COLO668 (cell line): ENCODE results near the gene TBX20.
"Not testable (repeated sequence)": the region's sequence is repeated elsewhere in the genome, so short reads cannot be mapped to it uniquely, and the experiment has no call there.

Experiments
- DNase-seq: peaks from one replicate; lab custom pipeline; 2025; ENCODE audit not compliant: unreplicated experiment; lab: John Stamatoyannopoulos, UW

TBX20 gene

DNA sequence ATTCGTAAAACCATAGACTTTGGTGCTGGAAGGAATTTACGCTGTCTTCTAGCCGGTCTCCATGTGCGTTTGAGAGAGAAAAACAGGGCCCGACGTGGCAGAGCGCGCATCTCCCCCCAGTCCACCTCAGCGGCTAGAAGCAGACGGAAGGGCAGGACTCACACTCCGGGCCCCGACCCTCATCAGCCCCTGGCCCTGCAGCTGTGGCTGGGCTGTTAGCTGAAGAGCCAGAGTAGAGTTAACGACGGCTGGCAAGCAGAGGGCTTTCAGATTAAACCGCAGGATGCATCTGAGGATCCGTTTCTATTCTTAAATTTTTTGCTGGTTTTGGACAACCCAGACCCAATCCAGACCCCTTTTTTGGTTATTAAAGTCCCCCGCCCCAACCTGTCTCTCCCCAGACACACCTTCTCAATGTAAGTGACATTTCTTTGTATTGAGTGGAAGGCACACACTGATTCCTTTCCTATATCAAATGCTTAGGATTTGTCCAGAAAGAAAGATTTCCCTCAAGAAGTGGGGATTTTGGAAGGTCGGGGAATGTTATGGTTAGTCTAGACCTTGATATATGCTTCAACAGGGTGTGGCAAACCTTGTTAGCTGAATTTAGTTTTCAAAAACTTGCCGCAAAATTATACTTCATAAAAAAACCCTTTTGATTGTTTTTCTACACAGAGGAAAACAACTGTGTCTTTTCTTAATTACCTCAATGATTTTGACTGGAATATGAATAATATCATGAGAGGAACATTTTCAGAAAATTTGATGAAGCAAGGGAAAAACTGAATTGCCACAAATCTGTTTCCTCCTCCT is 1.7 kb upstream of the TBX20 start:
- no peak for DNase-seq

DNA sequence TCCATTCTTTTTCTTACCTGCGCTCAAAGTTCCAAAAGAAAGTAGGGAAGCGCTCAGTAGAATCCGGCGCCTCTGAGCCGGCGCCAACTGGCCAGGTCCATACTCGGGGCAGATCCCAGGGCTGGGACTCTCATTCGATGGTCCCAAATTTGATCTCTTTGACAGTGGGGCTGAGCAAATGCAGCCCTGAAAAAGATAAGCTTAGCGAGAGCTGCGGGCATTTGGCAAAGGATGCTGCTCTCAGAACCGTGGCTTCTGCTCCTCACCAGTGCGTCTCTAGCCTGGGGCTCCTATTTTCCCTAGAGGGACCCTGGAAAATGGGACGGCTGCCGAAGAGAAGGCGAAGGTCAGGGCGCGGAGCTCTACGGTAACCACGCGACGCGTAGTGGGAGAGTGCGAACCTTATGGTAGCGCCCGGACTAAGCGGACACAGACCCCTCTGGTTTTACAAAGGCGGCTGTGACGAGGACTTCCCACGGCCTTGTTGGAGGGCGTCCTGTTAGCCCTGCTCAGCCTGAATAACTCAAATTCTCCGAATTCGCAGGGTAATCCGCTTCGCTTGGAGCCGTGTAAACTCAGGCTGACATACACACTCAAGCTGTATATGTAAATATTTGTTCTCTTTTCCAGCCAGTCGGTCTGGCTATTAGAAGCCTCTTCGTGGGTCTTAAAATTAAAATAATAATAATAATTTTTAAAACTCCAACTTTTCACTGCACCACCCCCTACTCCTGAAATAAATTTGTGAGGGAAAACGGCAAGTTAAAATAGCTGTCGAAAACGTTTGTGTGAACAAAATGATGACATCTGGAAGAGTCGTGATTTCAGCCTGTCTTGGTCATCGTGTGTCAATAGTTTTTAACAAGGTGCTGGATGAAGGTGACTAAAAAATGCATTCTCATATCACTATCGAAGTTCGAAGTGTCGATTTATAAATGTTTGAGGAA is 869 bp upstream of the TBX20 start:
- peak; percentile 51 for DNase-seq

DNA sequence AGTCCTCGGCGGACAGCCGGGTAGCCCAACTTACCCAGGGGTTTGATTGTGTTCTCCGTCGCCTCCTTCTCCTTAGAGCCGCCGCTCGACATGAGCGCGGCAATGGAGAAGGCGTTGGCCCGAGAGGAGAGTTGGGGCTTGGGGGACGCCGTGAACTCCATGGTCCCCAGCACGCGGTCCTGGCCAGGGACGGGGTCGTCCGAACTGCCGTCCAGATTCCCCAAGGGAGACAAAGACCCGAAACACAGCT is 515 bp downstream of the TBX20 start:
- DNase-seq = peak; percentile 58

GRCh38 chr7:35252612-35253459 is 1.1 kb downstream of the TBX20 start:
- no peak for DNase-seq

- DNase-seq = no peak
Measured at GRCh38 chr7:35251606-35252310, 2.1 kb downstream of the TBX20 start.

GRCh38 chr7:35250941-35251340 is 3.0 kb downstream of the TBX20 start:
- DNase-seq = no peak

DNA sequence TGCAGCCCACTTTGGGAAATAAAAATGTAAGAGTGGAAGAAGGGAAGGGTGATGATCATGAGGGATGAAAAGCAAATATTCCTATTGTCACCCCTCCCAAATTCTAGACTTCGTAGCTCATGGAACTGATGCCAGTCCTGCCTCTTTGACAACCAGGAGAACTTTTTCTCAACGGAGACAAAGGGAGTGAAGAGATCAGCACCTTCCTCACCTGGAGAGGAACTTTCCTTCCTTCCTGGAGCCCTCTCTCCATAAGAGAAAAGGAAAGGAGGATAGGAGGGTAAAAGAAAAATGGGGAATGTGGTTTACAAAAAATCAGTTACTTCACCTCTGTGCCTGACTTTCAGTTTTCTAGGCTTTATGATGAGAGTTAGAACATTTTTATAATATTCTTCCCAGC is 3.4 kb downstream of the TBX20 start:
- DNase-seq = no peak

GRCh38 chr7:35249537-35249907 is 4.4 kb downstream of the TBX20 start:
- DNase-seq = no peak

DNA sequence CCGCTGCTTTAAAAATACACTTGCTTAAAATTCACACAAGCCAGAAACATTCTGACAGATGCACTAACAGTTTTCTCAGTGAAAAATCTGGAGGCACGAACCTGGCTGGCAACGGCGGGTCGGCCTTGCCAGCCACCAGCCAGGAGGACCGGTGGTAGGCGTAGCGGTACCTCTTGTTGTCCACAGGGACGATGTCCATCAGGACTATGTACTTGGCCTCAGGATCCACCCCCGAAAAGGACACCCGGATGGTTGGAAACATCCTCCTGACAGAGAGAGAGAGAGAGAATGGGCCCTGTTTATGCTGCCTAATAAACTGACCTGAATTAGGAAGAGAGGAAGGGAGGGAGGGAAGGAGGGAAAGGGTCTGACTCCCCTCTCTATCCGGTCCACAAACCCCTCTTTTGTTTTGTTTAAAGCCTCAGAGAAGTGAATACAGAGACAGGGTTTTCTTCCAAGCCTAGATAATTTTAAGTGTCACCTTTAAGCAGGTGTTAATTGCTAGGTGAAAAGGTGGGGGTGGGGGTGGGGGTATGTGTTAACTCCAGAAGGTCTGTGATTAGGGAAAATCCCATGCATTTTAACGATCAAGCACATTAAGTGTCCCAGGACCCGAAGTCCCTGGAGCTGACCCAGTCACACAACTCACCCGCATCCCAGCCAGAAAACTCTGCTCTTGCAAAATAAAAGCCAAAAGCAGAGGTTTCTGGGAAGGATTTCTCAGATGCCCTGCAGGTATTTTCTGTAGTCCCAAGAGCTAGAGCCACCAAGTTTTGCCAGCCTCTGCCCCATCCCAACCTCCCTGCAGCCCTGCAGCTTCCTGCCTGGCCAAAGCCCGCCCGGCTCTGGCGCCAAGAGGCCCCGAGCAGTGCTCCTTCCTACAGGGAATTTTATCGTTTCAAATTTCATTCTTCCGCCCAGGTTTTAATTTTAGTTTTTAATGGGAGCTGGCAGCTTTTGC is 5.0 kb downstream of the TBX20 start:
- no peak for DNase-seq

GRCh38 chr7:35246819-35247218 is 7.1 kb downstream of the TBX20 start:
- DNase-seq = no peak

- DNase-seq = no peak
Measured at GRCh38 chr7:35241884-35242283, 12.0 kb downstream of the TBX20 start.

DNA sequence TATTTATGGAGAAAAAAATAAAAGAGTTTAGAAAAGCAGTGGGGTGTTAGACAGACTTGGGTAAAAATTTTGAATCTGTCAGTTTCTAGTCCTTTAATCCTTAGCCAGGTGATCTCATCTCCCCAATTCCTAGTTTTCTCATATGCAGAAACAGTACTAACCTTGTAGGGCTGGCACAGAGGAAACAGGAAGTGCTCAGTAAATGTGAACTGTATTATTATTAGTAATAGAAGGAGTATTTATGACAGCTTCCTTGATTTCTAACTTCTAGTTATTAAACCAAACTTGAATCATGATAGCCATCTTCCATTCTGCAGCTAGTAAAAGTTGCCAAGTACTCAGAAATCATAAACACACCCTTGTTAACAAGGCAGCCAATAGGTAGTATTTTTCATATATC is 12.5 kb downstream of the TBX20 start:
- DNase-seq = no peak

DNA sequence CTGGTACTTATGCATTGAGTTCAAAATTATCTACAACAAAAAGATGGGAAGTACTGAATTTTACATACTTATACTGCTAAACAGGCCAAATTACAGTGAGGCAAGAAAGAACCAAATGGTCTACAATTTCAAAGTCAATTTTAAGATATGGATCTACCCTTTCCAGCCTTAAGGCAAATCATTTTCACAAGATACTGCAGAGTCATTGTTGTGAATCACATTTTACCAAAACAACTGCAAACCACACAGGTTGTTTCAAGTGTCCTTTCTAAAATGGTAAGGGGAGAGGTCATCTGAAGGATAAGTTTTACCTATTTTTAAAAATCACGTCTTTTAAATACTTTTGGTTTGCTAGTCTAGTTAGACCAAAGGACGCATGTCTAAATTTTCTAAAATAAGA is 12.9 kb downstream of the TBX20 start:
- not testable (repeated sequence) for DNase-seq

DNA sequence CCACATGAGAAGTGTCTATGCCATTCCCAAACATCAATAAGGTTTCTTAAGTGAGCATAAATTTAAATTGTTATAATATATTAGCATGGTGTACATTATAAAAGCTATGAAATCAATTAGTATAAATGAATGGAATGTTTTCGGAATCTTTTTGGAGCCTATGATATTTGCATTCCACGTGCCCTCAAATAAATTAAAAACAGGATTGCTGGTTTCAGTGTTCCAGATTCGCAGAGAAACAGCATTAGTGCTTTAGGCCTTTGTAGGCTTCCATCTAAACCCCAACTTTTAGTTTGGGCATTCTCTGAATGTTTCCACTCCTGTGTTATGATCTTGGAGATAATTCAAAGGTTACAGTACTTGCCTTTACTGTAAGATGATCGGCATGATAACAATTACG is 15.4 kb downstream of the TBX20 start:
- not testable (repeated sequence) for DNase-seq

- no peak for DNase-seq
Measured at GRCh38 chr7:35232994-35233393, 20.9 kb downstream of the TBX20 start.

DNA sequence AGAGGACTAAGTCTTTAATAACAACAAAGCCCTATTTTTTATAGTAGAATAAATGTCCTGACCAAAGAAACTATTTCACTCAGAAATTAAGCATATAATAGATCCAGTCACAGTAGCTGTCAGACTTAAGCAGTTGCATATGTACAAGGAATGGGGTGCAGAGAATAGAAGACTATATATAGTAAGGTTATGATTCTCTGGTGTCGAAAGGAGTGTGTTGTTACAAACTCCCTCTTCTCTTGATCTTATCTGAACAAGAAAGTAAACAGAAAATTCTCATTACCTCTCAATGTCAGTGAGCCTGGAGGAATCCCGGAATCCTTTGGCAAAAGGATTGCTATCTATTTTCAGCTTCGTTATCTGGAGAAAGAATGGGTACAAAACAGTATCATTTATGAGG is 22.7 kb downstream of the TBX20 start:
- not testable (repeated sequence) for DNase-seq

DNA sequence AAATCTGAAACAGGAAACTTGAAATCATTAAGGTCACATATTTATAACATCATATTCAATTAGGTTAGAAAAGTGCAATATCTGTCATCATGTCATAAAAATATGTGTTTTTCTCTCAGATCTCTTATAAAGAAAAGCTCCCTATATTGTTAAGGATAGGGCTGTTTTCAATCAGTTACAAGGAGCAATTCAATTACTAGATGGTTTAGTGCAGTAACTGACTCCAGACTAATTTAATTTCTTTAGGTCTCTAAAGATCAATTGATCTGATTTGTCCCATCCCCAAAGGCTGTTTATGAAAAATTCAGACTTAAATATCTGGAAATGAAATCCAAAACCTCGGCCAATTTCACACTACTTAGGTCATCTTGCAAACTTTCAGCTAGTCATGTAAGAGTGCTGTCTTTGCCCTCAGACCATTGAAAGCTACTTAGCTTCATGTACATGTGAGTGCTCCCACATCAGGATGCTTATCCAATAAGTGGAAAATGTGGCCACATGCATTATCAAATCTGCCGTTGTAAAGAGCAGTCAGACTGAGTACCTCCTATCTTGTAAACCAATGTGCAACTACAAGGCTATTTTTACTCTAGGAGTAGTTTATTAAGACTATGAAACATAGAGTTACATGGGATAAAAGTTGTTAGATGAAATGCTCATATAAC is 24.7 kb downstream of the TBX20 start:
- not testable (repeated sequence) for DNase-seq

- not testable (repeated sequence) for DNase-seq
Measured at GRCh38 chr7:35228496-35229051, 25.3 kb downstream of the TBX20 start.

GRCh38 chr7:35227438-35227837 is 26.5 kb downstream of the TBX20 start:
- not testable (repeated sequence) for DNase-seq
